GM19328 (cell line): Measurements from ENCODE around the gene VAT1.
"Not testable (repeated sequence)": the region's sequence is repeated elsewhere in the genome, so short reads cannot be mapped to it uniquely, and the experiment has no call there.

Experiments used
- ATAC-seq: cut with Tn5 transposase; IDR thresholded peaks from one replicate; pipeline ENCODE4 v1.9.1; 2021; ENCODE audit warnings: mild to moderate bottlenecking, moderate library complexity; ENCODE audit not compliant: unreplicated experiment

The VAT1 gene

DNA sequence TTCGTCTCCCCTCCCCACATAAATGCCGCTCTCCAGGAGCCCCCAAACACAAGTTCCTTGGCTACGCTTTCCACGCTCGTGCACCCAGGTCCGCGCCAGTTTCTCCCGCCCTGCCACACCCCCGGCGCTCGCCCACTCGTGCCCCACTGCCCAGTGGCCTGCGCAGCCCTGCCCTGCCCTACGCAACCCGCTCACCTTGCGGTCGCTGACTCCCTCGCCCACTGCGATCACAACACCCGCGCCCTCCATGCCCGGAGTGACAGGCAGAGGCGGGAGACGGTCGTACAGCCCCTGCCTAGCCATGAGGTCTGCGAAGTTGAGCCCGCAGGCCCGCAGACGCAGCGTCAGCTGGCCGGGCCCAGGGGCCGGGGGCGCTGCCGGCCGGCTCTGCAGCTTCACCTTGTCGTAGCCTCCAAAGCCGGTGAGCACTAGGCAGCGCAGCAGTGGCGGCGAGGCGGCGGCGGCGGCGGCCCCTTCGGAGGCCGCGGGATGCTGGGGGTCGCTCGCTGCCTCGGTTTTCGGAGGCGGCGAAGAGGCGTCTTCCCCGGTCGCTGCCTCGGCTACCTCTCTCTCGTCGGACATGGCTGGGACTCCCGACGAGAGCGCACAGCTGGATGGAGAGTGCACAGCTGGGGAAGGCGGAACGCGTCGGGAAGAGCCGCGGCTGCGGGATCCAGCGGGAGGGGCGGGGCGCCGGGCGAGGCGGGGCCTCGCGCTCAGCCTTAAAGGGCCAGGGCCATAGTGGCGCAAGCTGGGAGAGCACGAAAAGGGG is at the start of gene VAT1:
VAT1 (minus strand) TSS at position 645 of the 772 bp plus-strand sequence; CDS start at position 582, 63 bp downstream.
- no peak for ATAC-seq

DNA sequence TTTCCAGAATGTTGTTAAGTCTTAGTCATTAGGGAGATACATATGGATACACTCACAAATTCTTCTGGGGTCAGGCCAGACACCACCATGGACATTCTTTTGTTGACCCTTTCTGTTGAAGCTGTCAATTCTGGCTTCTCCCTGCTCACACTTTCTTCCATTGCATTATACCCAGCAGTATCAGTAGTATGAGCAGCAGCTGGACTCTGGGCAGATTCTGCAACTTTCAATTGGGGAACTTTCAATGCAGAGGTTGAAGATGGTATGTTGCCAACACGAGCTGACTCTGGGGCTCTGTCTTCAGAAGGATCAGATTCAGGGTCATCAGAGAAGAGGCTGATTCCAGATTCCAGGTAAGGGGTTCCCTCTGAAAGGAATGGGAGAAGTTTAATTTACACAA is 48.7 kb upstream of the VAT1 start:
- ATAC-seq: no peak

DNA sequence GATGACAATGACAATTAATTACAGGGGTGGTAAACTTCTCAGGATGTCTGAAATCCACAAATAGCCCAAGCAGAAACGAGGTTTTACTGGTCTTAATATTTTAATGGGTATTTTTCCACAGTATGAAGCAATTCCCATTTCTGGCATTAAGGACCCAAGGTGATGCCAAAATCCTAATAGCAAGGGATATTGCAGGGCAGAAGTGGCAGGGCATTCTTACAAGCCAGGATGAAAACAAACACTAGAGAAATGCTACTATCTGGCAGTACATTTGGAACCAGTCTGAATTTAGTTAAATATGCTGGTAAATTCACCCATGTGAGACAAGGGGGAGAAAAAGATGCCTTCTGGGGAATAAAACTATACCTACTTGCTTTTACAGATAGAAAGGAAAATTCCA is 48.1 kb upstream of the VAT1 start:
- no peak for ATAC-seq

DNA sequence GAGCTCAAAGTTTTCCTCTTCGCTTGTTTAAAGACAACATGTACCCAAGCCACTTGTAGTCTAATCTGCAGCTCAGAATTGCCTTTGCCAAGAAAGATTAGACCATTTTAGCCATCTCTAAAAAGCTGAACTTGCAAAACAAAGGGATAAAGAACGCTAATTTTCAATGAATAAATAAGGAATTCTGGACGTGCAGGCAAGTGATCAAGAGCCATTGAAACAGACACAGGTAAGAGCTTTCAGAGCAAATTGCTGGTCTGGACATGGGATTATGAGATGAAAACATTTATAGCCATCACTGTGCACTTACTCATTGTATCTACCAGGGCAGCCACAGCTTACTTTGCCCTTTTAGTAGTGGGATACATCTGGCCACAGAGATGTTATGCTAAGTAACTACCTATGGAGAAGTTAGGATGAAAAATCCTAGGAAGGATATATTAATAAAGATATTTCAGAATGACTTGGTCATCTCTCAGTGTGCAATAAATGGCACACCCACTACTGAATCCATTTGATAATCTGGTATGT is 47.2 kb upstream of the VAT1 start:
- no peak for ATAC-seq

DNA sequence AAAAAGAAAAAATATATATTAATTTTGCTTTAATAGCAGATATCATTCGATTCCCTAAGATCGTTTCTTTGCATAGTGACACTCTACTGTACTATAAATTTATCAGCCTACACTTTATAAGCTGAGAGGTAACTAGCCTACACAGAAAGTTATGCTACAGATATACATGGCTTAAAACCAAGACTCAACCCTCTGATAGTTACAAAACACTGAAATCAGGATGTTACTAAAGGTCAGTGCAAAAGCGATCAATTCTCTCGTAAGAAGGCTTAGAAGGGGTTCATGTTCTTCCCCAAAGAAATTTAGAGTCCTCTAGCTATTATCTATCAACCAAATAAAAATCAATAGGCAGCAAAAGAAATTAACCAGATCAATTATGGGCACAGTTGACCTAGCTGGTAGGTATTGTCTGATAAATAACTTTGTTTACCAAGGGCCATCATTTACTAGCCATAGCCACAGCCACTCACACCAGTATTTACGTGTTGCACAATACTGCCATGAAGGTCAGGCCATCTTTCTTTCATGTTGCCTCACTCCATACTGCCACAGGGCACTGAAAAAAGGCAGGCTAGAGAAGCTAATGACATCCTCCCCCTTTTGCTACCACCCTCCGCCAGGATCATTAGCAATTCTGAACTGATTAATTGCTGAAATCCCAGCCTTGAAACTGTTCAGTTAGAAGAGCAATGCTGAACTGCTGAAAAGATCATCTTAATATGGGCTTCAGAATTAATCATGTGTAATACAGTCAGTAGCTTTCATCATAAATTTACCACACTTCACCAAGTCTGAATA is 46.6 kb upstream of the VAT1 start:
- no peak for ATAC-seq

DNA sequence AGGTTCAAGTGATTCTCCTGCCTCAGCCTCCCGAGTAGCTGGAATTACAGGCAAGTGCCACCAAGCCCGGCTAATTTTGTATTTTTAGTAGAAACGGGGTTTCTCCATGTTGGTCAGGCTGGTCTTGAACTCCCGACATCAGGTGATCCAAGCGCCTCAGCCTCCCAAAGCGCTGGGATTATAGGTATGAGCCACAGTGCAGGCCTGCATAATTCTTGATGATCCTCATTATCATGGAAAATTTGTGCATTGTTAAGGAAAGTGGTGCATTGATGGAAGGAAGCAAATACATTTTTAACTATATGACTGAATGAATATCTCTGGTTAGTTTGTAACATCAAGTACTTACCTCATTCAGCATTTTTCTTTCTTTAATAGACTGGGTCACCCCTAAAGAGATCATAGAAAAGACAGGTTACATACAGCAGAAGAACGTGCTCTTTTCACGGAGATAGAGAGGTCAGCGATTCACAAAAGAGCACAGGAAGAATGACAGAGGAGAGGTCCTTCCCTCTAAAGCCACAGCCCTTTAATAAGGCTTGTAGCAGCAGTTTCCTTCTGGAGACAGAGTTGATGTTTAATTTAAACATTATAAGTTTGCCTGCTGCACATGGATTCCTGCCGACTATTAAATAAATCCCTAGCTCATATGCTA is 40.9 kb upstream of the VAT1 start:
- no peak for ATAC-seq

DNA sequence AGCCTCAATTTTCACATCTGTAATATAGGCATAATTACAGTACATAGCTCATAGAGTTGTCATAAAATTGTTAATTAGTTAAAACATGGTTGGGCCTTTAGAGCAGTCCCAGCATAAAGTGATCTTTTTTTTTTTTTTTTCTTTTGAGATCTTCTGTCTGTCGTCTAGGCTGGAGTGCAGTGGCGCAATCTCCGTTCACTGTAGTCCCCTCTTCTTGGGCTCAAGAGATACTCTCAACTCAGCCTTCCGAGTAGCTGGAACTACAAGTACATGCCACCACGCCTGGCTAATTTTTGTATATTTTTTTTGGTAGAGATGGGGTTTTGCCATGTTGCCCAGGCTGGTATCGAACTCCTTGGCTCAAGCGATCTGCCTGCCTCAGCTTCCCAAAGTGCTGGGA is 33.9 kb upstream of the VAT1 start:
- no peak for ATAC-seq

DNA sequence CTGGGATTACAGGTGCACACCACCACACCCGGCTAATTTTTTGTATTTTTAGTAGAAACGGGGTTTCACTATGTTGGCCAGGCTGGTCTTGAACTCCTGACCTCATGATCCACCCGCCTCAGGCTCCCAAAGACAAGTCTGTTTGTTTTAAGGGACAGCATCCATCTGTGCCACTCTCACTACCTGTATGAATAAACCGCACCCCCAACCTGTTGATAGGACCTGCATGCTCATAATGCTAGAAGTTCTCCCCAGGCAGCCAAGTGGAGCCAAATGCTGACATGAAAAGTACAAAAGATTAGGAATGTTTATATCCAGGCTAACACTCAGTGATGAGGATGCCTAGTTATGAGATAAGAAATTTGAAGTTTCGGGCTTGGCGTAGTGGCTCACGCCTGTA is 30.8 kb upstream of the VAT1 start:
- not testable (repeated sequence) for ATAC-seq

DNA sequence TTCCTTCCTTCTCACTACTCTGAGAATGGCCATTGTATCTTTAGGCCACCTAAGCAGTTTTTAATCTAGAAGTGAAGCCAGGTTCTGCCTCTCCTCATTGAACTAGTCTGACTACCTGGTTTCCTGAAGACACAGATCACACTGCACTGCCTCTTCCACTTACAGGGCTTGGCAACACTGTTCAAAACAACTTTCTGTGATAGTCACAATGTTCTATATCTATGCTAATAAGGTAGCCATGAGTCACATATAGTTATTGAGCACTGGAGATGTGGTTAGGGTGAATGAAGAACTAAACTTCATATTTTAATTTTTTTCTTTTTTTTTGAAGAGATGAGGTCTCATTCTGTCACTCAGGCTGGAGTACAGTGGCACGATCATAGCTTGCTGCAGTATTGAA is 29.8 kb upstream of the VAT1 start:
- ATAC-seq: no peak

DNA sequence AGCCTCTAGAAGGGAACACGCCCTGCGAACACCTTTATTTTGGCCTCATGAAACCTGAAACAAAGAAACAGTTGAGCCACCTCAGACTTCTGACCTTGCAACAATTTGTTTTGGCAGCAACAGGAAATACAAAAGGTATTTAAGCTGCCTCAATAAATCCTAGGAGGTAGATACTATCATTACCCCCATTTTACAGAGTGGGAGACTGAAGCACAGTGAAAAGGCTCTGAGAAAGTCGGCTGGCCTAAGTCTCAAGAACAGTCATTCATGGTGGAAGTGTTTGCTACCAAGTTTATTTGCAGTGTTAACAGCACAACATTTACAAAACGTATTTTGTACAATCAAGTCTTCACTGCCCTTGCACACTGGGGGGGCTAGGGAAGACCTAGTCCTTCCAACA is 21.8 kb upstream of the VAT1 start:
- no peak for ATAC-seq

DNA sequence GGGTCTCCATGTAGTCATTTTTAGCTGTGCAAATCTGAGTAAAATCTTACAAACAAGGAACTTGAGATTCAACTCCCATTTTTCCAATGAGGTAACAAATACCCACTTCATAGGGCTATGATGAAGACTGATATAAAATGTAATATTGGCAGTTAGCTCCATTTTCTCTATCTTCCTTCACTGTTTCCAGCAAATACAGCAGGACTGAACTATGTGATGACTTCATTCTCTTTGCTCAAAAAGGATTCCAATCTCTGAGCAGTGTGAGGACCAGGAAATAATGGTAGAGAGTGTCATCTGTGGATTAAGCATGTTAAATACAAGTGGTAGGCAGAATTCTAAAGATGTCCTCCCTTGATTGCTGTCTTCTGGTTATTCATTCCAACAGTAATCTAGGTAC is 21.1 kb upstream of the VAT1 start:
- ATAC-seq: no peak

DNA sequence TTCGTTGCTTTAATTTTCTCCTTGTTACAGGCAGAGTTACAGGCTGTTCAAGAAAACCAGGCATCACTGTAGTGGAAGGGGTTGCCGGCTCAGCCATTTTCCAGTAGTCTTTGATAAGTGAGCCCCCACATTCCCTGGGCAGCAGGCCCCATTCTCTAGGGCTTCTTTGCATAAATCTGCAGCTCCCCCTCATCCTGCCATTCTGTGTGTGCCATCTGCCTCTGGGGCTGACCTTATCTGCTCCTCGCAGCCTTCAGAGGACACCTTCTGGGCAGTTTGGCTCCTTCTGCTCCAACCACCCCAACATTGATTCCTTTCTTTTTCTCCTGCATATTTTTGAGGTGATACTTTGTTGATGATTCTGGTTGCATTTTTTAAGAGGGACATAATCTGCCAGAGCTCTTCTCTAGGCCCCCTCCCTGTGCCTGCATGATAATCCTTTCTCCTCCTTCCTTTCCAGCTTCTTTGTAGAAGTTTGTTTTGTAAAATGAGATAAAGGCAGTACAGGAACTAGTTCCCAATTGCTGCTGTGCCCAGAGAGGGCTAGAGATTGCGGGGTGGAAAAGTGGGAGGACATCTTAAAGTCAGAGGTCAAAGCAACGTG is 19.9 kb upstream of the VAT1 start:
- ATAC-seq: no peak

DNA sequence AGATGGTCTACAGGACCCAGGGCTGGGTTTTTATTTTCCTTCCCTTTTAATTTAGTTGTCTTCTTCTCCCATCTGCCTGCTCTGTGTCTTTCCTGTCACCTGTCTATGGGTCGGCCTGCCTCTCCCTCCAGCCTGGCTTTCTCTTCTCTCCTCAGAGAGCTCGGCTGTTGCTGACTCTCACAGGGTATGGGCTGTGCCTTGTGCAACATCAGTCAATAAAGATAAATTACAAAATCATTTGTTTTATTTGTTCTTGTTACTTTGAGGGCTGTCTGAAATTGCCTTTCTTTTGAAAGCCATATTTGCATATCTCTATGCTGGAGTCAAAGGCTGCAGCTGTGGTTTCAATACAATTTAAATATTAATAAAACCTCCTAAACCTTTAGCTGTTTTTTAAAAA is 18.5 kb upstream of the VAT1 start:
- no peak for ATAC-seq

DNA sequence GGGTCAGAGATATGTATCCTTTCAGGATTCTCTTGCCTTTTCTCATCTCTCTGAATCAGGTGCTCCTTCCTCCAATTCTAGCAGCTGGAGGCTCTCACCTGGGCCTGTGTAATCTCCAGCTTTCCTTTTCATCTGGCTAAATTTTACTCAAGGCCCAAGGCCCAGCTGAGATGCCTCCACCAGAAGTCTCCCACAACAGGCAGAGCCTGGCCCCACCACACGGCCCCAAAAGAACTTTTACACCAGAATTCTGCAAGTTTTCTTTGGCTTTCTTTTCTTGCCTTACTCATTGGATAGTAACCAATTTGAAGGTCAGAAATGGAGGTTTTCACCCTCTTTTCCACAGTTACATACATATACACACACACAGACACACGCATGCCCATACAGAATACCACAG is 17.5 kb upstream of the VAT1 start:
- no peak for ATAC-seq

DNA sequence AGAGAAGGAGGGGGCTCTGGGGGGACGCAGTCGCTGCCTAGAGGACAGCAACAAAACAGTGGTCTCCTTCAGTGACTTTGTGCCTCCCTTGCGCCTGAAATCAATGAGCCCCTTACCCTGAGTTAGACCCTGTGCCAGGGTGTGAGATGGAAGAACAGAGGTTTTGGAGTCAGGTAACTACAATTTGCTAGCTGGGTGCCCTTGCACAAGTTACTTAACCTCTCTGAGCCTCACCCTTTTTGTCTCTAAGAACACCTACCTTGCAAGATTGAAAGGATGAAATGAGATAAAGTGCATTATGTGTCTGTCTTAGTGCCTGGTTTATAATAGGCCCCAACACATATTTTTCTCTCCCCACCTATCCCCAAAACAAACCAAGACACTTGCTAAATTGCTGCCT is 12.7 kb upstream of the VAT1 start:
- ATAC-seq: no peak

DNA sequence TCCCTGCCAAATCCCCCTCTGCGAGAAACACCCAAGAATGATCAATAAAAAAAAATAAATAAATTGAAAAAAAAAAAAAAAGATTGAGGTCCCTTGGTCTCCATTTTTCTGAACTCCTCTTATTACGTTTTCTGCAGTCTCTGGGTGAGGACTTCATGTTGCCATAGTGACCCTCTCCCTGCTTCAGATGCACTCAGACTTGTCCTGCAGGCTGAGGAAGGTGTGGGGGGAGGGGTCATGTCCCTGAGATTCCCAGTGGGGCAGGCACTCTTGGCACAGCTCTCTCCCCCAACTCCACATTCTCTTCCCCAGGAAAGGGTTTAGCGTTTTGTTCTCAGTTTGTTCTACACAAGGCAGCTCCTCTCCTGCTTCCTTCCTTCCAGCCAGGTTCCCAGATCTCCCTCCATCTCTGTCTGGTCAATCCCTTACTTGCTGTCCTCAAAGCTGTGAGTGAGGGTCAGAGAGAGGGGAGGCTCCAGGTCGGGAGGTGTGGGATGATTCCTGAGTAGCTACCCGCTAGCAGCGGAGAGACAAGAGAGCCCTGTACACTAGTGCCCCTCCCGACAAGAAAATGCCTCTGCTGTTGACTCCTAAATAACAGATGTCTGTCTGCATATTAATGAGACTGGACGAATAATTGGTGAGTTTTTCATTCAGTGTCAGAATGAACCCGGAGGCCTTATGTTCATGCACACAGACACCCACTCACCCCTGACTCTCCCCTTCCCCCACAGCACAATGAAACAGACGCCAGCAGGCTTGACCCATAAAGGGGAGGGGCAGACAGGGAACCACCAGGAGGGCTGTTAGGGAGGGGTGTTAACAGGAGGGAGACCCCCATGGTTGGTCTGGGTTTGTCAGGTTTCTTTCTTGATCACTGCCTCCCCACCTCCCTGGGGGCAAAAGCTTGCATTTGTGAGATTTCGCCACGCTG is 12.0 kb upstream of the VAT1 start:
- ATAC-seq: no peak

DNA sequence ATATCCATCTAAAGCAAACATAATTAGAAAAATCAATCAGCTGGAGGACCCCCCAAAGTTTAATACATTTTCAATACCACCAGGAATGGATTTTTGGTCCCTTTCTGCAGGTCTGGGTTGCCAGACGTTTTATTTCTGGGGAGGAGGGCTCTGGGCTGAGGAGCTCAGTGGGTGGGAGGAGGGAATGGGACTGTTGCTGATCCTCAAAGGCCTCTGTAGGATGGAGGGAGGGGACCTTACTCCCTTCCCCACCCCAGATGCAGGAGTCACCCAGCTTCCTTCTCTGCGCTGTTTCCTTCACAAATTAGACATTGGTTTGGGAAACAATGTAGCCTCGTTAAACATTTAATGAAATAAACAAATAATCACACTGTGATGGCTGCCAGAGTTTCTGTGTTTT is 9.5 kb upstream of the VAT1 start:
- ATAC-seq: no peak

DNA sequence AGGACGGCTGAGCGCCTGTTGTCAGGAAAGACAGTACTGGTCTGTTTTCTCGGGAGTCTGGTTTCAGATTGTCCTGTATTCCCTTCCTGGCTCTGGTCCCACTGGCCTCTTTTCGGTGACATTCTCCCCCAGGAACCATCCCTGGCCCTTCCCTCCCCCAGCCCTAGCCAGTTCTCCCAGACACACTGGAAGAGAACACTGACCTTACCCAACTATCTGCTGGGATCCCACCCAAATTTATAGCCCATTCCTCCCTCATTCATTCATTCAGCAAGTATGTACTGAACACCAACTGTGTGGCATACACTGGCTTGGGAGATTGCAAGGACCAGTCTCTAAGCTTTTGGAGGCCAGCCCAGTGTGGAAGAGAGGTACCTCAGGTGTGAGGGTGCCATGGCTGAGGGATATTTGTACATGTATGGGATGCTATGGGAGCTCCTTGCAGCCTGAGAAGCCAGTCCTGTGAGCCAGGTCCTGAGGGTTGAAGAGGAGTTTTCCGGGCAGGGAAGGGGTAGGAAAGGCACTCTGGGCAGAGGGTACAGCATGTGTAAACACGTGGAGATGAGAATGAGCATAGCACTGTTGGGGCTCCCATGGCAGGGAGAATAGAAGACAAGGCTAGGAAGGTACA is 8.1 kb upstream of the VAT1 start:
- no peak for ATAC-seq

DNA sequence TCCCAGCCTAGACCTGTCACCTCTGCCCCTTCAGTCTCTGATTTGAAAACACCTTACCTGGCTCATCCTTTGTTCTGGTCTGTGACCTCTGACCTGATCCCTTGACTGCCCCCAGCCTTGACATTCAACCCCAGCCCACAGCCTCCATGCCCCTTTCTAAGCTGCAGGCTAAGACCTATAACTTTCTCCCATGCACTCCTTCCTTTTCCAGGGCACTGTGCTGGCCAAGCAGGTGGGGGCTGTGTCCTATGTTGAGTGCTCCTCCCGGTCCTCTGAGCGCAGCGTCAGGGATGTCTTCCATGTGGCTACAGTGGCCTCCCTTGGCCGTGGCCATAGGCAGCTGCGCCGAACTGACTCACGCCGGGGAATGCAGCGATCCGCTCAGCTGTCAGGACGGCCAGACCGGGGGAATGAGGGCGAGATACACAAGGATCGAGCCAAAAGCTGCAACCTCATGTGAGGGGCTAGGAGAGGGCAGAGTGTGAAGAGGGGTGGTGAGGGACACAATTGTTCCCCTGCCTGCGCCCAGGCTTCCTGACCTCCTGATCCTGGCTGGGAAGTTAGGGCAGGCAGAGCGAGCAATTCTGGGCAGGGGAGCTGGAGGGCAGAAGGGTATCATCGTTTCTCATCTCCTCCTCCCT is 6.2 kb upstream of the VAT1 start:
- ATAC-seq: no peak
